SK-N-SH (cell line): Measurements from ENCODE around the gene UCHL3. TPM values are rescaled to one million over a fixed set of nuclear protein-coding genes. Genes with fewer than 3 reads are reported as not detected.

Experiments used
- CTCF ChIA-PET: fragments of 300-600, 350-600 bp; formaldehyde crosslinking; extraction: SDS; loops from one replicate; lab custom pipeline; 2021; lab: Yijun Ruan, JAX
- POLR2A ChIA-PET: fragments of 350-600 bp; sonication (Branson Sonifier 250); formaldehyde crosslinking; extraction: SDS; loops from one replicate; lab custom pipeline; 2020; ENCODE audit warnings: antibody characterized with exemption, inconsistent platforms; lab: Yijun Ruan, JAX
- DNase-seq: peaks from one replicate; pipeline ENCODE4 v3.0.0; 2012
- H2AFZ ChIP-seq: fragments of 200-600 bp; sonication (generic); 2 replicates; pipeline ENCODE4 v1.8.1; 2016; ENCODE audit warnings: antibody characterized with exemption, mild to moderate bottlenecking, low read depth
- H3F3A ChIP-seq: fragments of 200-600 bp; sonication (generic); replicated peaks from 2 replicates; pipeline ENCODE3; 2016; ENCODE audit warnings: antibody characterized with exemption, mild to moderate bottlenecking; ENCODE audit not compliant: insufficient read depth
- H3K27ac ChIP-seq, 2 experiments: fragments of 200-500 bp in 1 of 2; fragments of 200-600 bp in 1 of 2; sonication (Bioruptor generic) in 1 of 2; sonication (generic), shearing (Covaris generic) in 1 of 2; 2 replicates each; pipeline versions ENCODE4 v1.5.1 to v1.6.1; 2014 to 2016; ENCODE audit warnings: low read depth in 2 of 2, inconsistent platforms in 1 of 2, low read length in 1 of 2, mild to moderate bottlenecking in 1 of 2, mixed read lengths in 1 of 2
- H3K27me3 ChIP-seq: fragments of 200-600 bp; sonication (generic), shearing (Covaris generic); 2 replicates; pipeline ENCODE4 v1.6.1; 2016; ENCODE audit warnings: mixed run types; ENCODE audit not compliant: insufficient read depth
- H3K36me3 ChIP-seq, 2 experiments: fragments of 200-500 bp in 1 of 2; fragments of 200-600 bp in 1 of 2; sonication (Bioruptor generic) in 1 of 2; sonication (generic) in 1 of 2; replicated peaks in 1 of 2; 2 replicates each; pipeline versions ENCODE3 to v1.5.1; 2014 to 2016; ENCODE audit warnings: low read length in 1 of 2, mild to moderate bottlenecking in 1 of 2; ENCODE audit not compliant: insufficient read depth in 2 of 2, control insufficient read depth in 1 of 2
- H3K4me1 ChIP-seq, 2 experiments: fragments of 200-500 bp in 1 of 2; fragments of 200-600 bp in 1 of 2; sonication (Bioruptor generic) in 1 of 2; sonication (generic), shearing (Covaris generic) in 1 of 2; 2 replicates each; pipeline versions ENCODE4 v1.5.1 to v1.6.1; 2014 to 2016; ENCODE audit warnings: low read depth in 1 of 2, low read length in 1 of 2, mixed run types in 1 of 2; ENCODE audit not compliant: insufficient read depth in 2 of 2, control insufficient read depth in 1 of 2
- H3K4me2 ChIP-seq: fragments of 200-600 bp; sonication (generic), shearing (Covaris generic); 2 replicates; pipeline ENCODE4 v1.6.1; 2017; ENCODE audit warnings: mixed run types
- H3K4me3 ChIP-seq, 2 experiments: fragments of 200-500 bp in 1 of 2; fragments of 200-600 bp in 1 of 2; sonication (Bioruptor generic) in 1 of 2; sonication (generic), shearing (Covaris generic) in 1 of 2; 2 replicates each; pipeline versions ENCODE4 v1.5.1 to v1.8.1; 2014 to 2016; ENCODE audit warnings: low read depth in 2 of 2, inconsistent platforms in 1 of 2, low read length in 1 of 2, mild to moderate bottlenecking in 1 of 2, mixed read lengths in 1 of 2, moderate library complexity in 1 of 2
- H3K79me2 ChIP-seq: fragments of 200-600 bp; sonication (generic); 2 replicates; pipeline ENCODE4 v1.8.1; 2017; ENCODE audit warnings: mild to moderate bottlenecking; ENCODE audit not compliant: insufficient read depth
- H3K9ac ChIP-seq: fragments of 200-600 bp; sonication (generic); 2 replicates; pipeline ENCODE4 v1.6.1; 2017; ENCODE audit warnings: mixed run types
- H3K9me2 ChIP-seq: fragments of 200-600 bp; sonication (generic); 2 replicates; pipeline ENCODE4 v1.6.1; 2017; ENCODE audit warnings: mixed run types
- H3K9me3 ChIP-seq: fragments of 200-600 bp; sonication (generic); 2 replicates; pipeline ENCODE4 v1.6.1; 2017; ENCODE audit warnings: mixed run types, mild to moderate bottlenecking, moderate library complexity
- H4K20me1 ChIP-seq: fragments of 200-600 bp; sonication (generic); 2 replicates; pipeline ENCODE4 v1.6.1; 2017; ENCODE audit warnings: mild to moderate bottlenecking, mixed run types; ENCODE audit not compliant: insufficient read depth
- CTCF ChIP-seq: fragments of 200-600 bp; sonication (generic); IDR thresholded peaks from 2 replicates; pipeline ENCODE4 v1.6.1; 2017; ENCODE audit warnings: antibody characterized with exemption, mild to moderate bottlenecking, moderate library complexity
- EP300 ChIP-seq, 2 experiments: IDR thresholded peaks; 2 replicates each; pipeline versions ENCODE4 v1.4.0 to v1.6.1; 2012; ENCODE audit warnings: borderline replicate concordance in 1 of 2, low read depth in 1 of 2, low read length in 1 of 2
- EZH2phosphoT487 ChIP-seq: fragments of 200-600 bp; sonication (generic); IDR thresholded peaks from 2 replicates; pipeline ENCODE4 v1.6.1; 2017; ENCODE audit warnings: low read depth, mixed run types, mild to moderate bottlenecking, antibody characterized with exemption, moderate library complexity, borderline replicate concordance
- FOSL2 ChIP-seq: IDR thresholded peaks from 2 replicates; pipeline ENCODE4 v1.4.0; 2012; ENCODE audit warnings: low read depth, mild to moderate bottlenecking, moderate library complexity, borderline replicate concordance
- FOXM1 ChIP-seq: IDR thresholded peaks from 2 replicates; pipeline ENCODE4 v1.4.0; 2012; ENCODE audit warnings: low read depth, mild to moderate bottlenecking
- IRF3 ChIP-seq: fragments of 150-350 bp; IDR thresholded peaks from 2 replicates; pipeline ENCODE4 v1.6.1; 2016; ENCODE audit warnings: mild to moderate bottlenecking, low read depth, low read length
- JUND ChIP-seq: IDR thresholded peaks from 2 replicates; pipeline ENCODE4 v1.4.0; 2012
- MEF2A ChIP-seq: IDR thresholded peaks from 2 replicates; pipeline ENCODE4 v1.4.0; 2012; ENCODE audit warnings: low read depth, borderline replicate concordance
- NFIC ChIP-seq: IDR thresholded peaks from 2 replicates; pipeline ENCODE4 v1.4.0; 2012; ENCODE audit warnings: borderline replicate concordance
- NRF1 ChIP-seq: IDR thresholded peaks from 2 replicates; pipeline ENCODE4 v1.6.1; 2012; ENCODE audit warnings: low read depth, mild to moderate bottlenecking, low read length
- PBX3 ChIP-seq: IDR thresholded peaks from 2 replicates; pipeline ENCODE4; 2012
- POLR2AphosphoS5 ChIP-seq: IDR thresholded peaks from 2 replicates; pipeline ENCODE4 v1.6.1; 2012; ENCODE audit warnings: low read depth, low read length
- RCOR1 ChIP-seq: fragments of 150-350 bp; IDR thresholded peaks from 2 replicates; pipeline ENCODE4 v1.6.1; 2017; ENCODE audit warnings: antibody characterized with exemption, low read length
- RXRA ChIP-seq: IDR thresholded peaks from 2 replicates; pipeline ENCODE4 v1.4.0; 2012; ENCODE audit warnings: low read depth, mild to moderate bottlenecking, borderline replicate concordance
- SIN3A ChIP-seq: IDR thresholded peaks from 2 replicates; pipeline ENCODE4 v1.6.1; 2012; ENCODE audit warnings: low read depth, mild to moderate bottlenecking, low read length, moderate library complexity, borderline replicate concordance
- SMC3 ChIP-seq: IDR thresholded peaks from 2 replicates; pipeline ENCODE4 v1.6.1; 2012; ENCODE audit warnings: low read depth, low read length, improper control_type of control experiment
- TCF12 ChIP-seq: IDR thresholded peaks from 2 replicates; pipeline ENCODE4 v1.4.0; 2012
- TEAD4 ChIP-seq: IDR thresholded peaks from 2 replicates; pipeline ENCODE4 v1.4.0; 2012; ENCODE audit warnings: mild to moderate bottlenecking, borderline replicate concordance; ENCODE audit not compliant: insufficient read depth
- USF1 ChIP-seq: IDR thresholded peaks from 2 replicates; pipeline ENCODE4 v1.4.0; 2012; ENCODE audit warnings: low read depth, borderline replicate concordance
- USF2 ChIP-seq: fragments of 150-350 bp; IDR thresholded peaks from 2 replicates; pipeline ENCODE4 v1.6.1; 2017; ENCODE audit warnings: antibody characterized with exemption, low read length, low read depth, borderline replicate concordance
- YY1 ChIP-seq: IDR thresholded peaks from 2 replicates; pipeline ENCODE4 v1.4.0; 2012; ENCODE audit warnings: low read depth, mild to moderate bottlenecking
- ZBTB33 ChIP-seq: IDR thresholded peaks from 2 replicates; pipeline ENCODE4 v1.4.0; 2012; ENCODE audit warnings: low read depth, borderline replicate concordance
- WGBS: methylation state at CpG from one replicate; pipeline ENCODE4 v1.1.6; 2017; ENCODE audit warnings: low lambda C conversion rate; 5-methylcytosine and 5-hydroxymethylcytosine counted together
- polyA plus RNA-seq, 3 experiments: library from polyadenylated mRNA; depleted of rRNA; stranded (reverse); fragments of >200 nt; gene quantifications; 2 replicates each; pipeline ENCODE4 v1.2.3, GENCODE V29; 2012
- TF ChIP-seq, protein P1 (sequence below): IDR thresholded peaks from 2 replicates; pipeline ENCODE4 v1.4.0; 2012; ENCODE audit warnings: low read depth

Gene UCHL3
- polyA plus RNA-seq, 1 of the 3 experiments (the other 2 are of a cell fraction): 28.8 TPM

GRCh38 chr13:75621147-75621546, 71.6 kb downstream of the UCHL3 start:
- Histone ChIP-seq H4K20me1 (no peaks in the 10 kb centered on the region), H3K27ac (peak overlapping the region; percentile 78 to 81; a peak in 3 of 4 replicates), H3K27me3 (no peaks in the 10 kb centered on the region), H3K4me2 (peak overlapping the region; percentile 69), H3K9me3 (no peaks in the 10 kb centered on the region), H3K79me2 (peaks cover 53% of the 10 kb centered on the region), H3K4me3 (peak overlapping the region in 1 of 2 experiments; percentile 8; a peak in 1 of 4 replicates), H3K4me1 (peaks cover 0 to 33% of the 10 kb centered on the region in 2 experiments; a peak in 2 of 4 replicates), H3K9me2 (no peaks in the 10 kb centered on the region), H3F3A (peaks cover 40% of the 10 kb centered on the region), H2AFZ (no peak overlapping the region), H3K9ac (peak overlapping the region; percentile 33; the same call in 1 of the 2 replicates), H3K36me3 (peaks cover 15 to 33% of the 10 kb centered on the region in 2 experiments)
- TF ChIP-seq EZH2phosphoT487: no peak
- TF ChIP-seq FOXM1: peak; percentile 95
- TF ChIP-seq, protein P1, sequence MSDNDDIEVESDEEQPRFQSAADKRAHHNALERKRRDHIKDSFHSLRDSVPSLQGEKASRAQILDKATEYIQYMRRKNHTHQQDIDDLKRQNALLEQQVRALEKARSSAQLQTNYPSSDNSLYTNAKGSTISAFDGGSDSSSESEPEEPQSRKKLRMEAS: 0 out of 2 replicates have a peak, but pooled peaks have one; percentile 24
- peak; percentile 80 for TF ChIP-seq PBX3
- TF ChIP-seq NFIC: peak; percentile 65
- peak; percentile 87 for TF ChIP-seq JUND
- peak; percentile 98 for TF ChIP-seq MEF2A
- TF ChIP-seq YY1: 0 out of 2 replicates have a peak, but pooled peaks have one; percentile 24
- TF ChIP-seq RXRA: peak; percentile 73
- TF ChIP-seq POLR2AphosphoS5: peak; percentile 52; the same call in 1 of the 2 replicates
- TF ChIP-seq RCOR1: no peak
- TF ChIP-seq USF2: no peak
- peak; percentile 82 for TF ChIP-seq FOSL2
- no peak for TF ChIP-seq CTCF
- peak; percentile 99 for TF ChIP-seq TEAD4
- TF ChIP-seq EP300 (IDR thresholded peaks at IDR 0.05; ENCODE audit: borderline replicate concordance in 1 of 2, low read depth in 1 of 2, low read length in 1 of 2): peak; percentile 33 to 98
- no peak for TF ChIP-seq NRF1
- no peak for TF ChIP-seq SMC3
- TF ChIP-seq USF1: no peak
- TF ChIP-seq ZBTB33: peak; percentile 32; the same call in 1 of the 2 replicates
- TF ChIP-seq TCF12: peak; percentile 92
- TF ChIP-seq SIN3A: no peak
- TF ChIP-seq IRF3: no peak
- ChIA-PET CTCF (interaction anchor here (0.6 kb wide), 1 partner anchor 15 kb away, joined by 3 read pairs; no protein-coding TSS in a partner anchor), POLR2A (no interaction called here)
- DNase-seq: no peak
- WGBS: 19% methylated on average over 2 of the region's 2 CpGs
